GM18868 (cell line): ENCODE results near the gene DTNBP1.
A peak's percentile ranks its signal among the peaks of the same experiment; 100 is the strongest.

ENCODE experiments used
- ATAC-seq: cut with Tn5 transposase; IDR thresholded peaks from one replicate; pipeline ENCODE4 v1.9.1; 2021; ENCODE audit warnings: mild to moderate bottlenecking, moderate library complexity; ENCODE audit not compliant: unreplicated experiment

DTNBP1 gene

GRCh38 chr6:15504581-15505350 is 158.1 kb downstream of the DTNBP1 start:
- no peak for ATAC-seq

DNA sequence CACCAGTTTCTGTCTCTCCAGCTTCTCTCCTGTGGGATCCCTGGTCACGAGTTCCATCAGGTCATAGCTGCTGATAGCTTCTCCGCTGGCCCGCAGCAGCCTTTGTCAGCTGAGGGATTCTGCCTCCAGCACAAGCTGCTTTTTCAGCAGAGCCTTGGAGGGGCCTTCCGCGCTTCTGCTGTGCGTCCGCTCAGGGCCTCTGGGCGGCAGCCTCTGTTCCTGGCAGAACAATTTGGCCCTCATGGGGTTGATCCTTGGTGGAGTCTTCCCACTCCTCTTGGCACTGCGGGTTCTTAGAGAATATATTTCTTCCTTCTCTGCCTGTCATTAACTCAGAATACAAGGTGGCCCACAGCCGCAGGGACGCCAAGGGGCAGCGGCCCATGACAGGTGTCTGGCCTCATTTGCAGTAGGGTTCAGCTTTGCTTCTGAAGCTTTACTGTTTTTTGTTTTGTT is 158.8 kb downstream of the DTNBP1 start:
- ATAC-seq, result no peak

DNA sequence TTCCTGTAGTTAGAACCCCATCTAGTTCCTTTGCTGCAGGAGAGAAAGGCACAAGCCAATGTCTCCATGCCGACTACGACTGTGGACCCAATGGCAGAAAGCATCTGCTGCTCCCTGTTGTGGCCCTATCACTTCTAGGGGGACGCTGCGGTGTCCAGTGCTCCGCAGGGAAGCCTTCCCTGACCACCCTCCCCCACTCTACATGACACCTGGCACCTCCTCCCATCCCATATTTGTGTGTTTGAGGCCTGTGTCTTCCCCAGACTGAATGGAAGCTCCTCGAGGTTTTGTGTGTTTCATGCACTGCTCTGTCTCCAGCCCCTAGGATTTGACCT is 159.5 kb downstream of the DTNBP1 start:
- no peak for ATAC-seq

DNA sequence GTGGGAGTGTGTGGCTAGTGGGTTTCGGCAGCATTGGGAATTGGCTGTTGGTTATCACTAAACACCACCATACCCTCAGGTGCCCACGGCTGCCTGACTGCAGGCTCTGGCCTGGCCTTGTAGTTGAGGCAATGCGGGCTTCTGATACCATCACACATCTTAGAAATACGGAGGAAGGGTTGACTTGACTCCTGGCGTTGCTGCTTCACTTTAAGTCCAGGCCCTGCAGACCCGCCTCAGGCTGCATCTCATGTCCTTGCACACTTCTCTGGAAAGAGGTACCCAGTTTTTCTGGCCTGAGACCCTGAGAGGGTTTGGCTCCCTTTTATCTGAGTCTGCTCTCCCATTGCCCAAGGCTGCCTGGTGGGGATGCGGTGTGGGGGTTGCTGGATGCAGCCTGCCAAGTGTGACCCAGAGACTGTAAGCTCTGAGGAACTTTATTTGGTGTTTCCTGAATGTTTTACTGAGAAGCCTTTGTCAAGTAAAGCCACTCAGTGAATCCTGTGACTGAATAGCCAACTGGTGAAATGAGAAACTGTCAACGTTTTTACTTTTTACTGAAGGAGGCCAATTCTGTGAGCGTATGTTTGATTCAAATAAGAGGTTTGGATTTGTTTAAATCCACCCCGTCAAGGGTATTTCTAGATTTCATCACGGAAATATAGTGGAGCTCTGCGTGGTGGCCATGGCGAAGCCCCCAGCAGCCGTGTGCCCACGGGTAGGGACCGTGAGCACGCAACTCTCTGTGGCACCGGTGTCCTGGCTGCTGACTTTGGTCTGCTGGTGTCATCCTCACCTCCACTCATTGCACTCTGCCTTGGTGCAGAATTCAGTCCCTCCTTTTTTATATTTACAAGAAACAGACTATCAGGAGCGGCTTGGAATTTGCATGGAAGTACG is 160.1 kb downstream of the DTNBP1 start:
- no peak for ATAC-seq

DNA sequence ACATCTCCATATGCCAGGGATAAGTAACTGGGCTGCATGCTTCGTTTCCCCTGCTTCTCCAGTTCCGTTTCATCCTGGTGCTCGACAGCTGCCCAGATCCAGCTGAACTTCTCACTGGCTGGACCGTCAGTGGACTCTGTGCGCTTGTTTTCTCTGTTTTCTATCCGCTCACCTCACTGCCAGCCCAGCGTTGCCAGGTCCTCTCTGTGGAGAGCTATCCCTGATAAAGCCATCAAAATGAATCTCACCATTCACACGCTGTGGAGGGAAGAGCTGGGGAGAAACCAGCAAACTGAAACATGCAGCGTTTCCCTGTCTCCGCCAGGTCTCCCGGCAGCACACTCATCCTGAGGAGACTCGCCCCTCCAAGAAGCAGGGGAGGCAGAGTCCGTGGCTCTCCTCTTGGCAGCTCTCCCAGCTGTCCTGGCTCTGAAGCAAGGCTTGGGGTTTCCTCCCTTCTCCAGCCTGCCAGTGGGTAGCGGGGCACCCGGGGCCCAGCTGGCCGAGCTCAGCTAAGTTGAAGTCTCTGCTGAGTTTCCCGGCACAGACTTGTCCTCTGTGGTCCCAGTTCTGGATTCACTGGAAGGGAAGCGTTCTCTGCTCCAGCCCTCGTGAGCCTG is 160.9 kb downstream of the DTNBP1 start:
- no peak for ATAC-seq

- no peak for ATAC-seq
Observed at GRCh38 chr6:15500901-15501825, 161.7 kb downstream of the DTNBP1 start.

GRCh38 chr6:15500078-15500740 is 162.6 kb downstream of the DTNBP1 start:
- no peak for ATAC-seq

GRCh38 chr6:15499591-15499990 is 163.2 kb downstream of the DTNBP1 start:
- ATAC-seq, result no peak

DNA sequence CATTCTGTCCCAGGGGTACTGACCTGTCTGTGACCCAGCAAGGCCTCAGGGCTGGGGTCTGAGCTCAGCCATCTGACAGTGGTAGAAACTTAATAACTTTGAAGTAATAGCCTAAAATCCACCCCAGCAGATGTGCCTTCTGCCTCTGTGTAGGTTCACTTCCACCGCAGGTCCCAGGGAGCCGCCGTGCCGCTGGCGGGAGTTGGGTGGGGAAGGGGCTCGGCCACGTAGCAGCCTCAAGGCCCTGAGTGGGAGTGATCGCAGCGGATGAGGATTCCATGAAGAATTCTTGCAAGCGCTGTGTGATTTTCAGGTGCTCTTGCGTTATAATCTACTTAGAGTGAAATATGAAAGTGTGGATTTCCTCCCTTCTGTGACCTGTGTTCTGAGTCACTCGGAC is 163.7 kb downstream of the DTNBP1 start:
- no peak for ATAC-seq

DNA sequence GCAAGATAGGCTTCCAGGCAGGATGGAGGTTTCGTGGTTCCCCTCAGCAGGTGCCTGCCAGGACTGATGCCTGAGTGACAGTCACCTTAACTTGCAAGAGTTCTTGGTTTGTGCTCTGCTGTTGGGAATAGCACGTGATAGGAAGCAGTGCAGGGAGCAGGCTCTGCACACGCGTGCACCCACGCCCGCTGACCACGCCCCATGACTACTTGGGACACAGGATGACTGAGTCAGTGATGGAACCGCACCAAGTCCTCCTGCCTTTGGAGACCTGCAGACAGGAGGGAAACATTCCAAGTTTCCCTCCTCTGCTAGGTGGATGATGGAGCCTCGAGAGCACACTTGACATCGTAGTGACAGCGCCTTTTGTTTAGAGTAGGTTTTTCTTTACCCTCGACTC is 164.2 kb downstream of the DTNBP1 start:
- ATAC-seq, result no peak

DNA sequence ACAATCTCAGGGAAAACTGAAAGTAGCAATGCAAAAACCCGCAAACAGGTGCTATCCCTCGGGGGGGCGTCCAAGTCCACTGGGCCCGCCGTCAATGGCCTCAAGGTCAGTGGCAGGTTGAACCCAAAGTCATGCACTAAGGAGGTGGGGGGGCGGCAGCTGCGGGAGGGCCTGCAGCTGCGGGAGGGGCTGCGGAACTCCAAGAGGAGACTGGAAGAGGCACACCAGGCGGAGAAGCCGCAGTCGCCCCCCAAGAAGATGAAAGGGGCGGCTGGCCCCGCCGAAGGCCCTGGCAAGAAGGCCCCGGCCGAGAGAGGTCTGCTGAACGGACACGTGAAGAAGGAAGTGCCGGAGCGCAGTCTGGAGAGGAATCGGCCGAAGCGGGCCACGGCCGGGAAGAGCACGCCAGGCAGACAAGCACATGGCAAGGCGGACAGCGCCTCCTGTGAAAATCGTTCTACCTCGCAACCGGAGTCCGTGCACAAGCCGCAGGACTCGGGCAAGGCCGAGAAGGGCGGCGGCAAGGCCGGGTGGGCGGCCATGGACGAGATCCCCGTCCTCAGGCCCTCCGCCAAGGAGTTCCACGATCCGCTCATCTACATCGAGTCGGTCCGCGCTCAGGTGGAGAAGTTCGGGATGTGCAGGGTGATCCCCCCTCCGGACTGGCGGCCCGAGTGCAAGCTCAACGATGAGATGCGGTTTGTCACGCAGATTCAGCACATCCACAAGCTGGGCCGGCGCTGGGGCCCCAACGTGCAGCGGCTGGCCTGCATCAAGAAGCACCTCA is 166.3 kb downstream of the DTNBP1 start:
- ATAC-seq, result no peak

DNA sequence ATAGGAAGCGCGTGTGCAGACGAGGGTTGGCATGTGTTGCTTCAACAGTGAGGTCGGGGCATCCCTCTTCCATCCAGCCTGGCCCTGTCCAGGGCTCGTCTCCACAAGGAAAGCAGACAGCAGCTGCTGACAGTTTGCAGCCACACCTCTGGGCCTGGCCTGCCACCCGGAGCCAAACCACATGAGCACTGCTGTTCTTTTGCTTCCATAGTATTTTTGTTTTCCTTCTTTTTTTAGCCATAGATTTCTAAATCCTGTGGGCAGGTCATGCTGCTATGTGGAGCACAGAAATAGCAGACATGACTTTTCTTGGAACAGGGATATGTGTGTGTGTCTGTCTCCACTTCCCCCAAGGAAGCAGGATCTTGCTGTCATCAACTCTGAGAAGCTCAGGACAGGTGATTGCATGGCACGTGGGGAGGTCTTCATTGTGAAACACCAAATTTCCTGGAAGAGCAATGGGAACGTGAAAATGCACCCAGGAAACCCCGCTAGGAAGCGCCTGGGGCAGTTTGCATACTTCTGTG is 167.4 kb downstream of the DTNBP1 start:
- ATAC-seq, result no peak

GRCh38 chr6:15493437-15494168 is 169.2 kb downstream of the DTNBP1 start:
- no peak for ATAC-seq

DNA sequence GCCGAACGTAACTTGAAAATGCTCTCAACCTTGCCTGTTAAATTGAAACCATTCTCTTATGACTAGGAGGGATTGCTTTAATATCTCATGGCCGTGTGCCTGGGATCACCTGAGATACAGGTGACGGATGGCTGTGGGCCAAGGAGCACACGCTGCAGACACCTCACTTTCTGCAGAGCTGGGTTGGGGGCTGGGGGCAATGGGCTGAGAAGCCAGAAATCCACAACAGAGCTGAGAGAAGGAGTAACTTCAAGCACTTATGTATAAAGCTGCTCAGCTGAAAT is 170.9 kb downstream of the DTNBP1 start:
- no peak for ATAC-seq

- peak; percentile 63 for ATAC-seq
Observed at GRCh38 chr6:15491255-15491985, 171.4 kb downstream of the DTNBP1 start.

GRCh38 chr6:15490242-15491100 is 172.4 kb downstream of the DTNBP1 start:
- no peak for ATAC-seq
